ENCODE measurements around the gene UTP25.
"Not testable (repeated sequence)": the region's sequence is repeated elsewhere in the genome, so short reads cannot be mapped to it uniquely, and the experiment has no call there.

The UTP25 gene

DNA sequence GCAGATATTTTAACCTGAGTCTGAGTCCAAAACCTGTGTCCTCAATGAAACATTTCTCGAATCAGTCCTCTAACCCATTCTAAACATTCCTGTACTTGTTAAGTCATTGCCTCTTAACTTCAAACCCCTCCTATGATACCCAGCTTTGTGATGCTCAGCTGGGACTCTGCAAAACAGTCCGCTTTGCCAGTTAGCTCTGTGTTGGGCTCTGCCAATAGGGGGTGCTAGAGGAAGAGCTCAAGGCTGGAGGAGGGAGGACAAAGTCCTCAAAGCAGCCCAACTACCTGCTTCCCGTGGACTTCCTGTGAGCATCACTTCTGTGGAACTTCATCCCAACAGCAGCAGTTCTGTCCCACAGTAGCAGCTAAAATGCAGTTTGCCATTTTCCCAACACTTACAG lies 72.2 kb downstream of the UTP25 start:
- DNase-seq, result peak; percentile 90

DNA sequence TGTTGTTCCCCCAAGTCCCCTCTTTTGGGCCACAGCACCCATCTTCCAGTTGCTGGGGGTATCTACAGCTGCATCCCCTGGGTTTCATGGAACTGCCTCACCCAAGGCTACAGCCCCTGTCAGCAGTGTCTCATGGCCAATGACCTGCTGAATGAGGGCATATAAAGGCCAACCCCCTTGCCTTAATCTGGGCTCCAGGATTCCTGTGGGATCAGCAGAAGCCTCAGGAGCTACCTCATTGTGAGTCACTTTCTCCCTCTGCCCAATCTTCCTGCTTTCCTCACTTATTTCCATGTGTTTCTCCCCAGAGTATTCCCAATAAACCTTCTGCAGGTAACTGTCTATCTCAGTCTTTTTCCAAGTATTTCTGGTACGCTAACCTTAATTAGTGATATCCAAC lies 73.0 kb downstream of the UTP25 start:
- no peak for DNase-seq

DNA sequence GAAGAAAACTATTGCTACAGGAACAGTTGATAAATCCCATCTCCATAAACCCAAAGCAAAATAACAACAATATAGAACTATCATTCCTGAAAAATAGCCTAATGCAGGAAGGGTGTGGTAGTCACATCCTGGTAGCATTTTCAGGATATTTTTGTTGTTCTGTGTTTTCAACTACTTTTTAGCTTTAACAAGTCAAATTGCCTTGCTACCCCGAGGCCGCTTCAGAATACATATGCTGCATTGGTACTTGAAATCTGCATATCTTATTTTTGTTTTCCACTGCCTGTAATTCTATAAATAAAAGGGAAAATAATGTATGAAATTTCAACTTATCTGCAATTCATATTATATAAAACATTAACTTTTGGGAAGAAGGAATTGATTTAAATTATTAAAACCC lies 73.4 kb downstream of the UTP25 start:
- no peak for DNase-seq

DNA sequence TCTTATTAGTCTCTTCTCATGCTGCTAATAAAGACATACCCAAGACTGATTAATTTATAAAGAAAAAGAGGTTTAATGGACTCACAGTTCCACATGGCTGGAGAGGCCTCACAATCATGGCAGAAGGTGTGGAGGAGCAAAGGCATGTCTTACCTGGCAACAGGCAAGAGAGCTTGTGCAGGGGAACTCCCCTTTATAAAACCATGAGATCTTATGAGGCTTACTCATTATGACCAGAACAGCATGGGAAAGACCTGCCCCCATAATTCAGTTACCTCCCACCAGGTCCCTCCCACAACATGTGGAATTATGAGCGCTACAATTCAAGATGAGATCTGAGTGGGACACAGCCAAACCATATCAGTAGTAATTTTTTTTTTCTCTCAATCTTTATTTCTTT lies 77.0 kb downstream of the UTP25 start:
- not testable (repeated sequence) for DNase-seq
